Keratinocyte (primary cell): ENCODE results near the gene MYT1. TPM values are rescaled to one million over a fixed set of nuclear protein-coding genes. Genes with fewer than 3 reads are reported as not detected.

Experiments
- DNase-seq: peaks from one replicate; pipeline ENCODE4 v3.0.0-alpha.2; 2011; ENCODE audit warnings: low read depth, missing footprints, low spot score
- FAIRE-seq: peaks from 2 replicates; lab custom pipeline; 2011; peaks lifted over from hg19 to GRCh38; lab: Jason Lieb, UNC
- H2AFZ ChIP-seq: 2 replicates; pipeline ENCODE4 v1.6.0; 2012; ENCODE audit warnings: low read length, control low read depth, inconsistent platforms; ENCODE audit not compliant: control insufficient read depth
- H3K27ac ChIP-seq: 2 replicates; pipeline ENCODE4 v1.5.1; 2011; ENCODE audit warnings: low read length; ENCODE audit not compliant: control insufficient read depth, insufficient read depth
- H3K27me3 ChIP-seq: 3 replicates; pipeline ENCODE4 v1.6.0; 2011; ENCODE audit warnings: low read length; ENCODE audit not compliant: control insufficient read depth, insufficient read depth; ENCODE audit errors: extremely low read depth
- H3K36me3 ChIP-seq, 2 experiments: 2 replicates in 1 of 2; 3 replicates in 1 of 2; pipeline ENCODE4 v1.5.1; 2011; ENCODE audit warnings: low read length in 2 of 2, mild to moderate bottlenecking in 1 of 2; ENCODE audit not compliant: control insufficient read depth in 2 of 2, insufficient read depth in 2 of 2; ENCODE audit errors: extremely low read depth in 1 of 2
- H3K4me1 ChIP-seq: 3 replicates; pipeline ENCODE4 v1.5.1; 2011; ENCODE audit warnings: low read length; ENCODE audit not compliant: control insufficient read depth, insufficient read depth; ENCODE audit errors: extremely low read depth
- H3K4me2 ChIP-seq: 3 replicates; pipeline ENCODE4 v1.6.0; 2011; ENCODE audit warnings: low read depth, low read length; ENCODE audit not compliant: control insufficient read depth, insufficient read depth; ENCODE audit errors: extremely low read depth
- H3K4me3 ChIP-seq, 3 experiments: fragments of 200-600 bp in 1 of 3; sonication (generic) in 1 of 3; 2 replicates in 2 of 3; 3 replicates in 1 of 3; pipeline ENCODE4 v1.5.1; 2011 to 2016; ENCODE audit warnings: low read length in 3 of 3, mild to moderate bottlenecking in 3 of 3, control low read depth in 2 of 3, inconsistent platforms in 1 of 3, low read depth in 1 of 3, mixed read lengths in 1 of 3, mixed run types in 1 of 3, moderate library complexity in 1 of 3; ENCODE audit not compliant: control insufficient read depth in 2 of 3, insufficient read depth in 2 of 3; ENCODE audit errors: extremely low read depth in 1 of 3
- H3K79me2 ChIP-seq: 2 replicates; pipeline ENCODE4 v1.6.0; 2012; ENCODE audit warnings: low read length; ENCODE audit not compliant: control insufficient read depth, insufficient read depth
- H3K9ac ChIP-seq: 3 replicates; pipeline ENCODE4 v1.6.0; 2011; ENCODE audit warnings: low read length; ENCODE audit not compliant: control insufficient read depth, insufficient read depth; ENCODE audit errors: extremely low read depth
- H3K9me1 ChIP-seq: 3 replicates; pipeline ENCODE4 v1.6.0; 2011; ENCODE audit warnings: low read length; ENCODE audit not compliant: control insufficient read depth, insufficient read depth; ENCODE audit errors: extremely low read depth
- H3K9me3 ChIP-seq: 2 replicates; pipeline ENCODE4 v1.5.1; 2012; ENCODE audit warnings: low read depth, low read length; ENCODE audit not compliant: control insufficient read depth
- H4K20me1 ChIP-seq: 3 replicates; pipeline ENCODE4 v1.6.0; 2011; ENCODE audit warnings: low read length; ENCODE audit not compliant: control insufficient read depth, insufficient read depth; ENCODE audit errors: extremely low read depth
- EZH2 ChIP-seq: IDR thresholded peaks from one replicate; pipeline ENCODE4 v1.6.1; 2012; ENCODE audit warnings: inconsistent platforms, mild to moderate bottlenecking, low read length, moderate library complexity
- dilution Hi-C: fragments of 300-500 bp; cut with MboI; formaldehyde crosslinking; loops from one replicate; pipeline ENCODE4 v1.7.0; 2020; ENCODE audit warnings: low sequenced_read_pairs; ENCODE audit not compliant: extremely low pct_ligation_motif_present
- polyA plus RNA-seq, 5 experiments: library from polyadenylated mRNA; depleted of rRNA in 3 of 5; stranded (reverse) in 3 of 5; stranded (forward) in 1 of 5; unstranded in 1 of 5; fragments of >200 nt; gene quantifications; 1 replicate in 1 of 5; 2 replicates in 3 of 5; 3 replicates in 1 of 5; pipeline versions ENCODE4 v1.2.1 to v1.2.3, GENCODE V29; 2011 to 2012; ENCODE audit warnings: missing spikeins in 2 of 5, low read depth in 1 of 5, low replicate concordance in 1 of 5
- TF ChIP-seq, protein P1 (sequence below), 3 experiments: IDR thresholded peaks in 1 of 3; conservative IDR thresholded peaks in 1 of 3; optimal IDR thresholded peaks in 1 of 3; 2 replicates in 2 of 3; 3 replicates in 1 of 3; pipeline versions ENCODE3 to v1.5.1; 2011; ENCODE audit warnings: low read length in 3 of 3, mild to moderate bottlenecking in 3 of 3, moderate library complexity in 2 of 3, control low read depth in 1 of 3, inconsistent platforms in 1 of 3; ENCODE audit not compliant: insufficient read depth in 2 of 3; ENCODE audit errors: extremely low read depth in 1 of 3

Gene MYT1
- polyA plus RNA-seq, 1 donor (not counting 4 experiments of a cell fraction or from before 2014, with no cell fraction given), result not detected

DNA sequence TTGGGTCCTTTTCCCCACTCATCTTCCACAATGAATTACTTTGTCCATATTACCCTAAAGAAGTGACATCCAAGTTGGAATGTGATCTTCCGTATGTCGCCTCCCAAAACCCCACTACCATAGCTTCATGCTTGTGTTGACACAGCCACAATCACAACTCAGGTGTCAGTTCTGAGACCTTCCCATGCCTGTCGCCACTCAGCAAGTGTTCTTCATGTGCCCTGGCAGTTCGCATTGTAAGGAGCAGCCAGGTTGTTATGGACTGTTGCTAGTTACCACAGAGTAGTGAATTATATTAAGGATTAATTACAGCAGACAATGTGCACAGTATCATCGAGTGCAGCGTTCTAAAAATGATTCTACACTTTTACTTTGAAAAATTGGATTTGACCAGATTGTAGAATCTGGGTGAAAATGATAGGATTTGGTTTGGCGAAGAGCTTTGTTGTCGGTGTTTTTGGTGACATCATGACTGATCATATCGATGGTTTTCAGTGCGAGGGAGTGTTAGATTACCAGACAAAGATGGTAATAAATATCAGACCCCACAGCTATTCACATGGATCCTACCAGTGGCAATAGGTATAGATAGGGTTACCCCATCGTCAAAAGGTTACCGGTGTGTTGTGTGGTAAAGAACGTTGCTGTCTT, 93.0 kb downstream of the MYT1 start:
- dilution Hi-C loops, result no loop called here
- Histone ChIP-seq H3K79me2 (peaks cover 6% of the 10 kb centered on the region), H3K36me3 (peaks cover 0 to 4% of the 10 kb centered on the region in 2 experiments), H3K9ac (no peak overlapping the region), H3K27ac (no peak overlapping the region), H3K27me3 (no peaks in the 10 kb centered on the region), H4K20me1 (no peaks in the 10 kb centered on the region), H2AFZ (no peak overlapping the region), H3K4me3 (no peak overlapping the region), H3K9me3 (no peaks in the 10 kb centered on the region), H3K9me1 (no peaks in the 10 kb centered on the region), H3K4me1 (peaks cover 9% of the 10 kb centered on the region), H3K4me2 (peak overlapping the region; percentile 69)
- TF ChIP-seq EZH2, result no peak
- TF ChIP-seq, protein P1, sequence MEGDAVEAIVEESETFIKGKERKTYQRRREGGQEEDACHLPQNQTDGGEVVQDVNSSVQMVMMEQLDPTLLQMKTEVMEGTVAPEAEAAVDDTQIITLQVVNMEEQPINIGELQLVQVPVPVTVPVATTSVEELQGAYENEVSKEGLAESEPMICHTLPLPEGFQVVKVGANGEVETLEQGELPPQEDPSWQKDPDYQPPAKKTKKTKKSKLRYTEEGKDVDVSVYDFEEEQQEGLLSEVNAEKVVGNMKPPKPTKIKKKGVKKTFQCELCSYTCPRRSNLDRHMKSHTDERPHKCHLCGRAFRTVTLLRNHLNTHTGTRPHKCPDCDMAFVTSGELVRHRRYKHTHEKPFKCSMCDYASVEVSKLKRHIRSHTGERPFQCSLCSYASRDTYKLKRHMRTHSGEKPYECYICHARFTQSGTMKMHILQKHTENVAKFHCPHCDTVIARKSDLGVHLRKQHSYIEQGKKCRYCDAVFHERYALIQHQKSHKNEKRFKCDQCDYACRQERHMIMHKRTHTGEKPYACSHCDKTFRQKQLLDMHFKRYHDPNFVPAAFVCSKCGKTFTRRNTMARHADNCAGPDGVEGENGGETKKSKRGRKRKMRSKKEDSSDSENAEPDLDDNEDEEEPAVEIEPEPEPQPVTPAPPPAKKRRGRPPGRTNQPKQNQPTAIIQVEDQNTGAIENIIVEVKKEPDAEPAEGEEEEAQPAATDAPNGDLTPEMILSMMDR (optimal IDR thresholded peaks at IDR 0.05 in 1 of 3, IDR thresholded peaks at IDR 0.05 in 1 of 3, conservative IDR thresholded peaks at IDR 0.05 in 1 of 3; ENCODE audit: extremely low read depth in 1 of 3, insufficient read depth in 2 of 3, low read length in 3 of 3), result no peak
- no peak for DNase-seq
- FAIRE-seq, result no peak

DNA sequence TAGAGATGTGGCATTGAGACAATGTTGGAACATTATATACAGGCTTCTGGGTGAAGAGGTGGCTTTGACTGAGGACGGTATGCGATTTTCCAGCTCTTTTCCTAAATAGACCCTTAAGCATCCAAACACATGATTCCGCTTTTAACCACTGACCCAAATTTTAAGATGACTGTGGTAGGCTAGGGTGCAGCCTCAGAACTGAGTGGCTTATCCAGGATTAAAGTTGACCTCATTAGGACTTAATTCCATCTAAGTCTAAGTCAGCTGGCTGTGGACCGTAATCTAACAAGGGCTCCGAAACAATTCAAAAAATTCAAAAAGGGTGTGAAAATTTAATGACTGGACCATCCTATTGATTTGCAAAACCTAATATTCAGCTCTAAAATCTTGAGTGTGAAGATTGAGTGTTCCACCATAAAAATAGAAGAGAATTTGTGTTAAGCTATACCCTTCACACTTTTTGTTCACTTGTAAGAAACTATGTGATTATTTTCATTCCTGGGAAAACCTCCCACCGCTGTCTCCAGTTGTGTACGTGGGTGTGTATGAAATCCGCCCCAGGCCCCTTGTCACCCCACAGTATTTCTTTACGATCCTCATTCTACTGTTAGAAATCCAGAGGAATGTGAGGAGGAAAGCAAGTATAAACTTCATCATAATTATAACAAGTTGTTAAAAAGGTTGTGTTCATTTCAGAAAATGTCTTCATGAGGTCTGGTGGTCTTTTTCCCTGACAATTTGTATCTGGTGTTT, 94.0 kb downstream of the MYT1 start:
- Histone ChIP-seq H3K27me3 (no peaks in the 10 kb centered on the region), H3K27ac (no peak overlapping the region), H3K9me1 (no peaks in the 10 kb centered on the region), H4K20me1 (no peaks in the 10 kb centered on the region), H3K9ac (no peak overlapping the region), H3K4me1 (peaks cover 9% of the 10 kb centered on the region), H3K36me3 (peaks cover 0 to 8% of the 10 kb centered on the region in 2 experiments), H2AFZ (no peak overlapping the region), H3K4me2 (no peak overlapping the region), H3K79me2 (peaks cover 6% of the 10 kb centered on the region), H3K9me3 (no peaks in the 10 kb centered on the region), H3K4me3 (no peak overlapping the region)
- DNase-seq (no peak), FAIRE-seq (no peak)
- dilution Hi-C loops, result no loop called here
- TF ChIP-seq, protein P1 (optimal IDR thresholded peaks at IDR 0.05 in 1 of 3, IDR thresholded peaks at IDR 0.05 in 1 of 3, conservative IDR thresholded peaks at IDR 0.05 in 1 of 3; ENCODE audit: extremely low read depth in 1 of 3, insufficient read depth in 2 of 3, low read length in 3 of 3), result no peak
- no peak for TF ChIP-seq EZH2
